ENCODE data around the gene AUP1.
A peak's percentile ranks its signal among the peaks of the same experiment; 100 is the strongest.

The AUP1 gene

DNA sequence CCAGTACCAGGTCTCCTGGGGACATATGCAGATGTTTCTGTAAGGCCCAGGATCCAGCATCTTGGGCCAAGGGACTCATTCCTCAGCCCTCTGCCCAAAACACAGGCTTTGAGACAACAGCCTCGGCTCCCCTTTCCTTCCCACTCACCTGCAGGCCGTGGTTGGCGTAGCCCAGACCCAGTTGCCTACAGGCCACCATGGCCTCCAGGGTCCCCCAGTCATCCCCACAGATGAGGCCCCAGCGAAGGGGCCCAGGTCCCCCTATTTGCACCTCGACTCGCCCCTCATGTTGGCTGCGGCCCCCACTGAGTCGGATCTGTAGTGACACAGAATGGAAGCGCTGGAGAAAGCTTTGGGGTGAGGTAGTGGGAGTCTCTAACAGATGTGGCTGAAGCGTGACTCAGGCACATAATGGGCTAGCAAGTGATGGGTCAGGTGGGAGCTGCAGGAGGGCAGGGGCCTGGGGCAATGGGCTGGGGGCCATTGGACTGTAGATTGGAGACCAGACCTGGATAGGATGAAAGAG is 6.0 kb upstream of the AUP1 start:
- no peak for DNase-seq (ENCODE audit: low spot score)

DNA sequence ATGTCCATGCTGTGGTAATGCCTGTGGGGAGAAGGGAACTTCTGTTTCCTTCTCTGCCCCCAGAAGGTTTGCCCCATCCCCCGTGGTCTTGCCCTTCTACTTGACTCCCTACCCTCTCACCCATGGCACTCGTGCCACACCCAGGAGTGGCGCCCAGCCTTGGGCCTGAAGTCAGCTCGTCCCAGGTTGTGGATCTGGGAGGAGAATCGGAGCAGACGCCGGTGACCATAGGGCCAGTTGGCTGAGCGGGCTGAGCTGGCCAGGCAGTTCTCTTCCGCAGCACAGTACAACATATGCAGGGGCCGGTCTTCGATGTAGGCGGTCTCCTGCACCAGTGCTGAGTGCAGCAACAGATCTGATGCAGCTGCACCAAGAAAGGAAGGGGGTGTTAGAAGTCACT is 4.9 kb upstream of the AUP1 start:
- DNase-seq (ENCODE audit: low spot score), result no peak

DNA sequence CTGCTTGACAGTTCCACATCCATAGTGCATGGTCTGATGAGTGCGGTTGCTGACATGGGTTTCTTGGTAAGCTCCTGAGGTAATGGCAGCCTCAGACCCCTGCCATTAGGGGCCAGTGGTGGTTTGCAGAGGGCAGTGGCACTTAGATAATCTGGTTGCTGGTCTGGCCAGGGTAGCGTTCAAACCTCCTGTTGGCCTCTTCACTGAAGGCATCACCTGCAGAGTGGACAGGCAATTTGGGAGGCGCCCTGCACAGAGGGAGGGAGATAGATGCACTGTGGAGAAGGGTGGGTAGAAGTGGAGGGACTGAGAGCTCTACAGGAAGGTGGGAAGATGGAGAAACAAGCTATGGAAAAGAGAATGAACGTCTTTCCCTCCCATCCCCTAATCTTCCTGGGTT is 4.0 kb upstream of the AUP1 start:
- no peak for DNase-seq (ENCODE audit: low spot score)

DNA sequence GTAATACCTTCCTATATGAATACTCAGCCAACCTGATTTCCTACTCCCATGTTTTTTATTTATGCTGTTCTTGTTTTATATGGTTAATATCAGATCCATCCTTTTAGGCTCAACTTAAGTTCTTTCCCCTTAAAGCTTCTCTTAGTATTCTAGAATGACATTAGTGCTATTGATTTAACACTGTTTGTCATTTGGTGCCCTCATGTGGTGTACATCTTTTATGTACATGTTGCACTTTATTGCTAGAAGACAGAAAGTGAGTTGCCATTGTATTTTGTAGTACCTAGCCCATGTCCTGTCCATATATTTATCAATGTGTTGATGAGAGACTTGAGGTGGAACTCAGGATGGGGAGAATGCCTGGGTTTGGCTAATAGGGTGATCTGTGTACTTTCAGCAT is 2.7 kb upstream of the AUP1 start:
- DNase-seq (ENCODE audit: low spot score), result peak; percentile 38

DNA sequence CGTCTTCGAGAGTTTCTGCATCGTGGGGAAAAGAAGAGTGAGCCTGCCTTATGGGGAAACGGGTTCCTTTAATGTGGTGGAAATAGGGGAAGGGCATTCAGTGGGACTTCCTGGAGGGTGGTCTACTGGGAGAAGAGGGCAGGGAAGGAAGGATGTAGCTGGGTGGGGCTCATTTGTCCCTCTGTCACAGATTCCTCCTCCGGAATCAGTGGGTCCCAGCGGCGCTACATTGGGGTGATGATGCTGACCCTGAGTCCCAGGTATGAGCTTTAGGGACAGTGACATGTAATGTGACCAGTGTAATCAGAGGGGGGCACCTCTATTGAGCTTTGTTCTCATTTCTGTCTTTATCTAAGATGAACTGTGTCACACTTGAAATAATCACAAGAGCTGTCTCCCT is 2.2 kb upstream of the AUP1 start:
- DNase-seq (ENCODE audit: low spot score), result no peak

DNA sequence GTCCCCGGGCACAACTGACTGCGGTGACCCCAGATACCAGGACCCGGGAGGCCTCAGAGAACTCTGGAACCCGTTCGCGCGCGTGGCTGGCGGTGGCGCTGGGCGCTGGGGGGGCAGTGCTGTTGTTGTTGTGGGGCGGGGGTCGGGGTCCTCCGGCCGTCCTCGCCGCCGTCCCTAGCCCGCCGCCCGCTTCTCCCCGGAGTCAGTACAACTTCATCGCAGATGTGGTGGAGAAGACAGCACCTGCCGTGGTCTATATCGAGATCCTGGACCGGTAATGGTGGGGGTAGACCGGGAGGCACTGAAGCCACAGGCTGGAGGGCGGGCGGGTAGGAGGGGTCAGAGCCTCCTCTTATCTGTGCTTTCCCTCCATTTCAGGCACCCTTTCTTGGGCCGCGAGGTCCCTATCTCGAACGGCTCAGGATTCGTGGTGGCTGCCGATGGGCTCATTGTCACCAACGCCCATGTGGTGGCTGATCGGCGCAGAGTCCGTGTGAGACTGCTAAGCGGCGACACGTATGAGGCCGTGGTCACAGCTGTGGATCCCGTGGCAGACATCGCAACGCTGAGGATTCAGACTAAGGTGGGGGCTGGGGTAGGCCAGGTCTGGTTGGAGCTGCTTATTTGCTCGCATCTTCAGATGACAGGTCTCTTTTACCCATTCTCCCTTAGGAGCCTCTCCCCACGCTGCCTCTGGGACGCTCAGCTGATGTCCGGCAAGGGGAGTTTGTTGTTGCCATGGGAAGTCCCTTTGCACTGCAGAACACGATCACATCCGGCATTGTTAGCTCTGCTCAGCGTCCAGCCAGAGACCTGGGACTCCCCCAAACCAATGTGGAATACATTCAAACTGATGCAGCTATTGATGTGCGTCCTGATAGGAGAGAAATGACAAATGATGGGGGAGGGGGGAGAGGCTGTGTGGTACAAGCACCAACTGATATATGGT is 1.0 kb upstream of the AUP1 start:
- peak; percentile 75 for DNase-seq (ENCODE audit: low spot score)

DNA sequence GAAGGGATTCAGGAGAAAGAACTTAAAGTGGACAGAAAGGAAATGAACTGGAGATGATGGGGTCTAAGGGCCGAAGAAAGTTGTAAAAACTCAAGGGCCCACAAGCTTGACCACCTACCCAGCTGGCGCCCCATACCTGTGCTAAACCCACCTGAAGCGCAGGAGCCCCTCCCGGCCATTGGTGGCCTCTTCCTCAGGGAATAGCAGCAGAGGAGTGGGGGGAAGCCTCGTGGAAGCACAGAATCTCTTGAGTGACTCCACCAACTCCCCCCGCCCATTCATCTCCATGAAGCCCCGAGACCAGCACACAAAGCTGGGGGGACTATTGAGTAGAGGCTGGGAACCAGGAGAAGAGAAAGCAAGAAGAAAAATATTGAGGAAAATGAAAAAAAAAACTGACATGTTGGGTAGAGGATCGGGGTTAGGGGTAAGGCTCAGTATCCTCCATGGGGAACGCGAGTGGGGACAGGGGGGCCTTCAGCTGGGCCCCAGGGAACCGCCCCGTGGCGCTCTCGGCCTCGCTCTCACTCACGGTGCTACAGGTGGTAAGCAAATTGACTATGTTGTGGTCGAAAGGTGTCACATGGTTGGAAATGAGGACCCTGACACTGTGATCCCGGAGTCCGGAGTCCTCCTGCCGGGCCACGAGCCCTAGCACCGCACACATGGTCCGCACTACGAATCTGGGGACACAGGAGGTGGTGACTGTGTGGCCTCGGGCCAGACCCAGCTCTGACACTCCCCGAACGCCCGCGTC is 728 bp downstream of the AUP1 start:
- DNase-seq (ENCODE audit: low spot score), result no peak

DNA sequence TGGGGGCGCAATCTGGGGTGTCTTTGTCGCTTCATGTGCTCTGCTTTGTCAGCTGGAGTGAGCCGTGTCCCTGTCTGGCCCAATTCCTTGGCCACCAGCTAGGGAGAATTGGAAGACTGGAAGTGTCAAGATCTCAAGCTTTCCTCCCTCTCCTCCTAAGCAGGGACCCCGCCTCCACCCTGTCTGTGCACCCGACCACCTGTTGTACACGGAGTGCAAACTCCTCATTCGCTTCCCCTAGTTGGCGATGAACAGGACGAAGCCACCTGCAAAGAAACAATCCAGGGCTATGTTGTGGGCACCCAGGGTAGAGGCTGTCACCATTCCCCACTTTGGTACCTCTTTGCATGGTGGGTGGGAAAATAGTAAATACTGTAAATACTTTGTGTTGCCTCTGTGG is 1.8 kb downstream of the AUP1 start:
- no peak for DNase-seq (ENCODE audit: low spot score)

DNA sequence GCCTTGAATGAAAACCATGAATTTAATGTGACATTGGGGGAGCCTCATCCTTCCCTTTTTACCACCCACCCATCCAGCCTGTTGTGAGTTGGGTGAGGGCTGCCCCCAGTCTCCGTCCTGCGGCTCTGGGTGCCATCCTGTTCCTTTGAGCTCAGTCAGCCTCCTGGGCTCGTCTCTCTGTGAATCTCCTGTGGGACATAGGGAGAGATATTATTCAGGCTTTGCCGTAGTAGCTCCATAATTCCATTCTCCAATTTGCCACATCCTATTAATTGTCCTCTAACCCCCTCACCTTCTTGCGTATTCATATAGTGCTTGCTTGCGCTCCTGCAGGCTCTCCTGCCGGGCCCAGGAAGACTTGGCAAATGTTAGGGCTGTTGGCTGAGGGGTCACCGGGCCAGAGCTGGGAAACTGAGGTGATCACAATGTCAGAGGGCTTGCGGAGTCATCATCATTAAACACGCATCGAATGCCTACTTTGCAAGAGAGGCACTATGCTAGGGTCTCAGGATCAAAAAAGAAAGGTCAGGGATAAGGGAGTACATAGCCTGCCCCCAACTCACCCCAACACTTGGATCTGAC is 2.8 kb downstream of the AUP1 start:
- no peak for DNase-seq (ENCODE audit: low spot score)

DNA sequence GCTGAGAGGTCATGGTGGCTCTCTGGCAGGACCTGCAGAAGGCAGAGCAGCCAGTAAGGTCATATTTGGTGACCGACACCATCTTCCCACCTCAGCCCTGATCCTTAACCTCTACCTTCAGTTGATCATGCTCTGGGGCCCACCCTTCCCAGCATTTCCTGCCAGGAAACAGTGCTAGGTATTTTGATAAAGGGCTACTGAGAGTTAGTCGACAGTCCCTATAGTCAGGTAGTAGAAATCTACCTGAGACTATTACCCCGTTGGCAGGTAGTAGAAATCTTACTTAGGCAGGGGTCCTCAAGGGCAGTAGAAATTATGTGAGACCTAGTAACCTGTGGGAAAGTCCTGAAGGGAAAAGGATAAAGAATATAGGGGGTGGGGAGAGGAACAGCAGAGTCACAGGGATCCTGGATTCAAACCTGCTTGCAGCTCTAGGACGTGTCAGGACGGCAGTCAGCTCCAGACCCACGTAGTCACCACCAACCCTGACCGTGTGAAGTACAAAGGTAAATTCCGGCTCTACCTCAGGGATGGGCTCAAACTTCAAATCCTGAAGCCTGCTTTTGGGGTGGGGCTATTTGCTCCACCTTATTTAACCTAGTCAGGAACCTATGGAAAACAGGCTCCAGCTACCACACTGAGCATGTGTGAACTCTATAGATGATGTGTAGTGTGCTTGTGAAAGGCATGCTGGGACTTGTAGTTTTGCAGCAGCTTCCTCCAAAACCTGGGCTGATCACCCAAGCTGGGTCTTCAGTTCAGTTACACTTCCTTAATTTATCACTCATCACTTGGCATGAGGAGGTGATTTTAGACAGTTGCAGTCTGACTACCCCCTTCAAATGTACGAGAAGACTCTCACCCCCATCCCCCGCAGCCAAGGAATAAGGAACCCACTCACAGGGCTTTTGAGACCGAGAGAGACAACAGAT is 3.5 kb downstream of the AUP1 start, which contains the start of gene DQX1:
TSS of gene DQX1 (minus strand) at position 515 of the 932 bp plus-strand sequence. CDS start at position 13, 502 bp downstream.
- peak; percentile 52 for DNase-seq (ENCODE audit: low spot score)

DNA sequence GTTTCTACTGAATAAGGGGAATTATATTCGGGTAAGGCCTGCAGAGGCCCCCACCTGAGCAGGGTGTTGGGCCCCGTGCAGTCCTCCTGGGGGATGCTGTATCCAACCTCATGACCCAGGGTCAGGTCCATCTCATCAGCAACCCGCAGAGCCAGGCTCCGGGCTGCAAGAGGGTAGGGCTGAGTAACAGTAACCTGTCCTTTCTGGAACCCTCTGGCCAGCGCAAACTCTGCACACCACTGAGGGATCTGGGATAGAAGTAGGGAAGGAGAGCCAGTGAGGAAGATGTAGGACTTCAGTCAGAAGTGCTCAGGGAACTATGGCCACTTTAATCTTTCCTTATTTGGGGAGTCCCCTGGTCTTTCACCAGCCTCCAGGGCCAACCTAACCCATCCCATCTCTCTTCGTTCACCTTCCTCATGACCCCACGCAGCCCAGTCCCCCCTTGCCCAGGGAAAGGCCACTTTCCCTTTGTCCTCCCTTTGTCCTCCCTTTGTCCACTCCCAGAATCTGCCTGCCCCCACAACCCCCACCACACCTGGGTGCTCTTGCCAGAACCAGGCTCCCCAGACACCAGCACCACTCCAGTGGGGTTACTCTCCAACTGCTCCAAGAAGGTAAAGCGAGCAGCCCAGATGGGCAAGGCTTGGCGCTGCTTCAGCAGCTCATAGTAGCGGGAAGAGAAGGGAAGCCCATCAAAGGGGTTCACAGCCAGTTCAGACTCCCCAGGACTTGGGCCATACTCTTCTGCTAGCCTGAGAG is 4.4 kb downstream of the AUP1 start:
- no peak for DNase-seq (ENCODE audit: low spot score)

DNA sequence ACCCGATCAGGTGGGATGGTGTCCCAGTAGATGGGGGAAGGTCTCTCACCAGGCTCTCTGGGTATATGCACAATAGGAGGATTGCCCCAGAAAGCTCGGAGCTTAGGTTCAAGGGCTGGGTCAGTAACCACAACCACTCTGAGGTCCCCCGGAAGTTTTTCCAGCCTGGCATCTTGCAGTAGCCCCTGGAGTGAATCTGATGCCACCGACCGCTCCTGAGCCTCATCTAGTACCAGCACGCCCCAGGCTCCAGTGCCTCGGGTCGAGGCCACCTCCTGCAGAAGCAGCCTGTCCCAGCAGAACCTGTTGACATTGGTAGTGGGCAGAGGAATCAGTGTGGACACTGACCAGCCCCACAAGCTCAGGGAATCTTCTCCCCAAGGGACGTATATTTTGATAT is 5.5 kb downstream of the AUP1 start:
- DNase-seq (ENCODE audit: low spot score), result no peak

DNA sequence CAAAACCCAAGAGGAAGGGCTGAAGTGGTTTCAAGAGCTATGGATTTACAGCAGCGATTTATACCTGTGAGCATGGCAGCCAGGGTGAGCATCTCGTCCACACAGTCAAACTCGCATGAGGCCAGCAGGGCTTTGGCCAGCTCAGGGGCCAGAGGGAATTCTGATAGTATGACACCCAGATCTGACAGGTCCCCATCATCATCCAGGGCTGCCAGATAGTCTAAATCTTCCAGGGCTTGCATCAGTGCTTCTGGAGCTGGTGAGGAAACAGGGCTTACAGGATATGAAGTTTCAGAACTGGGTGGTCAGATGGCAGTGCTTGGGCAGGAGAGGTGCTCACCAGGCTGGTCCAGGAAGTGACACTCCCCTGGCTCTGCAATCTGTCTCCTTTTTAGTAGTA is 7.0 kb downstream of the AUP1 start:
- no peak for DNase-seq (ENCODE audit: low spot score)

DNA sequence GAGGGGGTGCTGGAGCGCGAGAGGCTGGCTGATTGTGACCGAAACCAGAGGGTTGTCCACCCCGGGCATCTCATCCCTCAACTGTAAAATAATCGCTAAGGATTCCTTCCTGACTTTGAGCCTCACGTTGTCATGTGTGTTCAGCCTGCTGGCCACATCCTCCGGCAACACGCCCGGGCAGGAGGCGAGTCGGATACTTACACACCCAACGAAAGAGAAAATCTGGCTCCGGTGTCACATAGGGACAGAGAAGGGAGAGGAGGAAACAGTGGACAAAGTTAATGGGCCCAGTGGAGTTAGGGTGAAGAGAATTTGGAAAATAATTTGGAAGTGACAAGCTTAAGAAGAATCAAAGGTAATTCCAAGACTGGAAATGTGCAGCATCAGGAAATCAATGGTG is 12.9 kb downstream of the AUP1 start:
- no peak for DNase-seq (ENCODE audit: low spot score)

DNA sequence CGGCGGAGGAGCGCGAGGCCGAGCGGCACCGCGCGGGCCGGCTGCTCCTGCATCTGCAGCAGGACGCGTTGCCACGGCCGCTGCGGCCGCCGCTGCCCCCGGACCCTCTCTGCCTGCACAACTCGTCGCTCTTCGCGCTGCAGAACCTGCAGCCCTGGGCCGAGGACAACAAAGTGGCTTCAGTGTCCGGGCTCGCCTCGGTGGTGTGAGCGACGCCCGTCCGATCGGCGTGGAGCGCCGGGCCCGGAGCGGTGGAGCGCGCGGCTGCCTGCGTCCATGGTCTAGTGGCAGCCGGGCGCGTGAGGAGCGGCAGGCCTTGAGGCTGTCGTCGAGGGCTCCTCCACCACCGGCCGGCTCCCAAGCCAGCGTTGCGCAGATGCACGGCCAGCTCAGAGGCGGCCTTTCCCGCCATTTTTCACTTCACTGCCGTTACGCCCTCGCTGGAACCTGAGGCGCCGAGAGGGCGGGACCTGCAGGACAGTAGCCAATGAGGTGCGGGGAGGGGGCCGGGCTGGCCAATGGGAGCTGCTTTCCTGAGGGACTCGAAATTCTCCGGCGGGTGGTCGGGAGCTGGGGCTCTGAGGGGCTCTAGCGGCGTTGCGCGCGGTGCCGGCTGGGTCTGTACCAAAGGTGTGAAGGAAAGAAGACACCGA is 13.4 kb downstream of the AUP1 start:
- DNase-seq (ENCODE audit: low spot score), result peak; percentile 72

DNA sequence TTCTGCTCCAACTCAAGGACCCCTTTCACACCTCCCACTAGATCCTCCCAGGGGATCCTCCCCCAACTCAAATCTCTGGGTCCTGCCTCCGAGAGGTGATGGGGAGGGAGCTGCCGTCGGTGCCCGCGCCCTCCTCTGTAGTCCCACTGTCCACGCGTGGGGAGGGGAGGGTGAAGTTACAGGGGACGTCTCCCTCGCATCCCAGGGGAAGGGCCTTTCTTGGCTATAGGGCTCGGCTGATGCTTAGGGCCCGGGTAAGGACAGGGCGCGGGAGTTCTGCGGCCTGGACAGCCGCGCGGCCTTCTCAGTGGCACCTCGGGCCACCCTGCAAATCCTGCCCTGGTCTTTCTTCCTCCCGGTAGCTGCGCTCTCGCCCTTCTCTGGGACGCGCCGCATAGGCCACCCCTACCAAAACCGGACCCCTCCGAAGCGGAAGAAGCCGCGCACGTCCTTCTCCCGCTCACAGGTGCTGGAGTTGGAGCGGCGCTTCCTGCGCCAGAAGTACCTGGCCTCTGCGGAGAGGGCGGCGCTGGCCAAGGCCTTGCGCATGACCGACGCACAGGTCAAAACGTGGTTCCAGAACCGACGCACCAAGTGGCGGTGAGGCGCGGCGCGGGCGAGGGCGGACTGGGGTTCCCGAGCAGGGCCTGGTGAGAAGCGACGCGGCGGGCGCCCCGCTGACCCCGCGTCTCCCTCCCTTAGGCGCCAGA is 14.1 kb downstream of the AUP1 start:
- no peak for DNase-seq (ENCODE audit: low spot score)

DNA sequence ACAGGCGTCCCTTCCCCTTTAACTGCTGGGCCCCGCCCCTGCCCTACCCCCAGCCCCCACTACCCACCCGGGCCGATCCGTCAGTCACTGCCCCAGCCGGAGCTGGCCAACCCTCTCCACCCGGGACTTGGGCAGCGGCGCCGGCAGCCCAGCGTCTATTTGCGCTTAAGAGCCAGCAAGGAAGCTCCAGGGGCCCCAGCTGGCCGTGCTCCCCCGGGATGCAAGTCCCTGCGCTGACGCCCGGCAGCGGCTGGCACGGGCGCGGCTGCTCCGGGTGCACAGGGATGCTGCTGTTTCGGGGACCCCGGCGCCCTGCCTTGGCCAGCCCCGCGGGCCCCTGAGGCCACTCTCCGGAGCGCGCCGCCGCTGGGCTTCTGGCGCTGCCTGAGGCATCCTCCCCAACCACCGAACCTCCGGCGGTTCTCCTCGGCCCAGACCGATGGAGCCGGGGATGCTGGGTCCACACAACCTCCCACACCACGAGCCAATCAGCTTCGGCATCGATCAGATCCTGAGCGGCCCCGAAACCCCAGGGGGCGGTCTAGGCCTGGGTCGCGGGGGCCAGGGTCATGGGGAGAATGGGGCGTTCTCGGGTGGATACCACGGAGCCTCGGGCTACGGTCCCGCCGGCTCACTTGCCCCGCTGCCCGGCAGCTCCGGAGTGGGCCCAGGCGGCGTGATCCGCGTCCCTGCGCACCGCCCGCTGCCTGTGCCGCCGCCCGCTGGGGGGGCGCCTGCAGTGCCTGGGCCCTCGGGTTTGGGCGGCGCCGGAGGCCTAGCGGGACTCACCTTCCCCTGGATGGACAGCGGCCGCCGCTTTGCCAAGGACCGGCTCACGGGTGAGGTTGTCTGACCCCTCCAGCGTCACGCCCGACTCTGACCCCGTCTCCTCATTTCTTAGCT is 14.9 kb downstream of the AUP1 start, which contains the start of gene TLX2:
TSS of gene TLX2 (plus strand) at position 83 of the 903 bp plus-strand sequence. CDS start at position 440, 357 bp downstream.
- DNase-seq (ENCODE audit: low spot score), result no peak

Measured in activated CD4-positive, alpha-beta T cell treated with anti-CD3 and anti-CD28 coated beads, Interleukin-2, Interleukin-4, amounts not matched to agents 100 ng/mL and 50 ng/mL, durations not matched to agents 16 hours and 8 hours (primary cell).